HG02870 (cell line): ENCODE results near the gene GON7.
"Not testable (repeated sequence)": the region's sequence is repeated elsewhere in the genome, so short reads cannot be mapped to it uniquely, and the experiment has no call there.

Experiments used
- ATAC-seq: cut with Tn5 transposase; IDR thresholded peaks from one replicate; pipeline ENCODE4 v1.9.1; 2021; ENCODE audit warnings: mild to moderate bottlenecking, moderate library complexity; ENCODE audit not compliant: unreplicated experiment

GON7 gene

GRCh38 chr14:93201155-93201704 lies 5.6 kb downstream of the GON7 start:
- ATAC-seq: no peak

- no peak for ATAC-seq
Measured at GRCh38 chr14:93200553-93200952, 6.3 kb downstream of the GON7 start.

- ATAC-seq: no peak
Measured at GRCh38 chr14:93199031-93199430, 7.8 kb downstream of the GON7 start.

- no peak for ATAC-seq
Measured at GRCh38 chr14:93195316-93195999, 11.4 kb downstream of the GON7 start.

- ATAC-seq: no peak
Measured at GRCh38 chr14:93186956-93187355, 19.9 kb downstream of the GON7 start.

- ATAC-seq: no peak
Measured at GRCh38 chr14:93186466-93186865, 20.4 kb downstream of the GON7 start.

- peak; percentile 1 for ATAC-seq
Measured at GRCh38 chr14:93185349-93185720, 21.5 kb downstream of the GON7 start.

GRCh38 chr14:93184391-93185348 lies 22.2 kb downstream of the GON7 start, which contains the start of the genes LYSET and MOAP1:
LYSET (plus strand) TSS chr14:93185317; CDS start chr14:93185406, 89 bp downstream.
MOAP1 (minus strand) TSS chr14:93184897; CDS start chr14:93184242, 655 bp downstream.
- peak; percentile 80 for ATAC-seq

GRCh38 chr14:93183596-93184317 lies 23.1 kb downstream of the GON7 start:
- no peak for ATAC-seq

- no peak for ATAC-seq
Measured at GRCh38 chr14:93175492-93175891, 31.4 kb downstream of the GON7 start.

- not testable (repeated sequence) for ATAC-seq
Measured at GRCh38 chr14:93174731-93175130, 32.1 kb downstream of the GON7 start.

GRCh38 chr14:93173943-93174395 lies 32.9 kb downstream of the GON7 start:
- ATAC-seq: no peak

- no peak for ATAC-seq
Measured at GRCh38 chr14:93171376-93171775, 35.5 kb downstream of the GON7 start.

- ATAC-seq: not testable (repeated sequence)
Measured at GRCh38 chr14:93170141-93170540, 36.7 kb downstream of the GON7 start.

GRCh38 chr14:93169619-93170018 lies 37.2 kb downstream of the GON7 start:
- ATAC-seq: not testable (repeated sequence)

GRCh38 chr14:93168610-93169009 lies 38.3 kb downstream of the GON7 start:
- ATAC-seq: not testable (repeated sequence)

GRCh38 chr14:93165271-93166265 lies 41.3 kb downstream of the GON7 start:
- ATAC-seq: not testable (repeated sequence)

GRCh38 chr14:93163564-93163963 lies 43.3 kb downstream of the GON7 start:
- no peak for ATAC-seq

- no peak for ATAC-seq
Measured at GRCh38 chr14:93161411-93161940, 45.4 kb downstream of the GON7 start.
